Endothelial cell of umbilical vein (primary cell): ENCODE measurements around the gene CDC42EP3. TPM values are rescaled to one million over a fixed set of nuclear protein-coding genes. Genes with fewer than 3 reads are reported as not detected.
A peak's percentile ranks its signal among the peaks of the same experiment; 100 is the strongest.

Source experiments
- BruUV-seq: library from RNA; stranded (reverse); fragments of 400-500 nt; replicated peaks from 2 replicates; lab custom pipeline; 2021; lab: Mats Ljungman, UMichigan
- CTCF ChIA-PET: fragments of 300-600, 350-600 bp; sonication (Branson Sonifier 250); formaldehyde crosslinking; loops from one replicate; lab custom pipeline; 2021; ENCODE audit warnings: antibody characterized with exemption, inconsistent platforms; lab: Charles Lee
- POLR2A ChIA-PET: fragments of 300-600, 350-600 bp; sonication (Branson Sonifier 250); formaldehyde crosslinking; loops from one replicate; lab custom pipeline; 2021; ENCODE audit warnings: antibody characterized with exemption, inconsistent platforms; lab: Charles Lee
- DNase-seq: peaks from one replicate; pipeline ENCODE4 v3.0.0-alpha.2; 2011; ENCODE audit warnings: low read depth, low spot score
- FAIRE-seq: peaks from 2 replicates; lab custom pipeline; 2011; peaks lifted over from hg19 to GRCh38; lab: Jason Lieb, UNC
- H2AFZ ChIP-seq: 2 replicates; pipeline ENCODE4 v1.6.0; 2012; ENCODE audit warnings: low read depth, low read length, control low read depth, inconsistent platforms
- H3K27ac ChIP-seq: 2 replicates; pipeline ENCODE4 v1.5.1; 2011; ENCODE audit warnings: low read depth, mild to moderate bottlenecking, control low read depth, low read length, moderate library complexity; ENCODE audit not compliant: insufficient read depth
- H3K27me3 ChIP-seq, 2 experiments: 2 replicates each; pipeline versions ENCODE4 v1.6.0 to v1.6.1; 2011; ENCODE audit warnings: low read length in 2 of 2, mixed read lengths in 1 of 2; ENCODE audit not compliant: control insufficient read depth in 2 of 2, insufficient read depth in 2 of 2
- H3K36me3 ChIP-seq, 2 experiments: 2 replicates in 1 of 2; 3 replicates in 1 of 2; pipeline ENCODE4 v1.5.1; 2011; ENCODE audit warnings: low read length in 2 of 2, mild to moderate bottlenecking in 1 of 2, moderate library complexity in 1 of 2; ENCODE audit not compliant: control insufficient read depth in 2 of 2, insufficient read depth in 2 of 2; ENCODE audit errors: extremely low read depth in 1 of 2
- H3K4me1 ChIP-seq: 3 replicates; pipeline ENCODE4 v1.5.1; 2011; ENCODE audit warnings: mild to moderate bottlenecking, low read length; ENCODE audit not compliant: control insufficient read depth, insufficient read depth; ENCODE audit errors: extremely low read depth
- H3K4me2 ChIP-seq: 2 replicates; pipeline ENCODE4 v1.6.1; 2011; ENCODE audit warnings: low read length, control low read depth, mixed read lengths; ENCODE audit not compliant: insufficient read depth
- H3K4me3 ChIP-seq, 3 experiments: fragments of 200-600 bp in 1 of 3; sonication (generic), shearing (Covaris generic) in 1 of 3; replicated peaks in 1 of 3; 2 replicates each; pipeline ENCODE4 v1.5.1; 2011 to 2016; ENCODE audit warnings: control low read depth in 3 of 3, low read length in 3 of 3, mild to moderate bottlenecking in 2 of 3, inconsistent platforms in 1 of 3, low read depth in 1 of 3, moderate library complexity in 1 of 3; ENCODE audit not compliant: insufficient read depth in 1 of 3
- H3K79me2 ChIP-seq: 2 replicates; pipeline ENCODE4 v1.6.0; 2012; ENCODE audit warnings: low read length, inconsistent platforms; ENCODE audit not compliant: control insufficient read depth, insufficient read depth
- H3K9ac ChIP-seq: replicated peaks from 2 replicates; pipeline ENCODE3; 2011; ENCODE audit warnings: low read length, control low read depth; ENCODE audit not compliant: insufficient read depth; ENCODE audit errors: extremely low read depth
- H3K9me1 ChIP-seq: replicated peaks from 3 replicates; pipeline ENCODE4 v1.6.0; 2011; ENCODE audit warnings: mild to moderate bottlenecking, low read length; ENCODE audit not compliant: control insufficient read depth, insufficient read depth; ENCODE audit errors: extremely low read depth
- H3K9me3 ChIP-seq: replicated peaks from 2 replicates; pipeline ENCODE4 v1.5.1; 2012; ENCODE audit warnings: low read length, inconsistent platforms; ENCODE audit not compliant: control insufficient read depth, insufficient read depth
- H4K20me1 ChIP-seq: replicated peaks from 2 replicates; pipeline ENCODE3; 2011; ENCODE audit warnings: mild to moderate bottlenecking, low read length; ENCODE audit not compliant: control insufficient read depth, insufficient read depth; ENCODE audit errors: extremely low read depth
- CTCF ChIP-seq, 2 donors: IDR thresholded peaks; 1 replicate in 1 of 2; 2 replicates in 1 of 2; pipeline ENCODE4 v1.5.1; 2011; ENCODE audit warnings: low read length in 2 of 2, mild to moderate bottlenecking in 2 of 2, moderate library complexity in 2 of 2, control low read depth in 1 of 2, inconsistent platforms in 1 of 2, low read depth in 1 of 2; ENCODE audit not compliant: insufficient read depth in 1 of 2; ENCODE audit errors: extremely low read depth in 1 of 2
- FOS ChIP-seq: IDR thresholded peaks from 2 replicates; pipeline ENCODE4 v1.6.1; 2011; ENCODE audit warnings: mild to moderate bottlenecking, low read length, moderate library complexity, borderline replicate concordance; ENCODE audit not compliant: insufficient read depth
- JUN ChIP-seq: IDR thresholded peaks from 2 replicates; pipeline ENCODE4 v1.6.1; 2011; ENCODE audit warnings: borderline replicate concordance, low read depth; ENCODE audit not compliant: insufficient read length, insufficient read depth
- MYC ChIP-seq: IDR thresholded peaks from one replicate; pipeline ENCODE4 v1.6.1; 2011; ENCODE audit warnings: mild to moderate bottlenecking, low read depth, low read length
- POLR2A ChIP-seq: IDR thresholded peaks from 2 replicates; pipeline ENCODE4 v1.6.1; 2012; ENCODE audit warnings: low read depth, mild to moderate bottlenecking, control low read depth, low read length
- POLR2AphosphoS5 ChIP-seq: IDR thresholded peaks from 2 replicates; pipeline ENCODE4 v1.6.1; 2012; ENCODE audit warnings: low read depth, mild to moderate bottlenecking, control low read depth, low read length, moderate library complexity; ENCODE audit not compliant: insufficient read depth
- dilution Hi-C: fragments of 300-500 bp; cut with MboI; formaldehyde crosslinking; loops from one replicate; pipeline ENCODE4 v1.15.0; 2019; ENCODE audit warnings: low sequenced_read_pairs; ENCODE audit not compliant: extremely low pct_ligation_motif_present
- intact Hi-C: fragments of 100-400 bp; cut with micrococcal nuclease; formaldehyde crosslinking; loops from one replicate; pipeline ENCODE4 v1.10.0; 2022
- polyA plus RNA-seq, 4 experiments: library from polyadenylated mRNA; depleted of rRNA in 3 of 4; stranded (reverse) in 3 of 4; unstranded in 1 of 4; fragments of >200 nt; gene quantifications; 2 replicates each; pipeline versions ENCODE4 v1.2.1 to v1.2.3, GENCODE V29; 2011 to 2012; ENCODE audit warnings: missing spikeins in 1 of 4
- total RNA-seq: library from RNA; stranded (reverse); gene quantifications from 2 replicates; pipeline ENCODE4 v1.2.3, GENCODE V29; 2021
- TF ChIP-seq, protein P1 (sequence below): IDR thresholded peaks from 2 replicates; pipeline ENCODE4 v1.6.1; 2011; ENCODE audit not compliant: insufficient read depth, insufficient read length

Gene CDC42EP3
- total and polyA plus RNA-seq, 2 donors (not counting 3 experiments of a cell fraction or from before 2014, with no cell fraction given), result 14.6 to 54.7 TPM

DNA sequence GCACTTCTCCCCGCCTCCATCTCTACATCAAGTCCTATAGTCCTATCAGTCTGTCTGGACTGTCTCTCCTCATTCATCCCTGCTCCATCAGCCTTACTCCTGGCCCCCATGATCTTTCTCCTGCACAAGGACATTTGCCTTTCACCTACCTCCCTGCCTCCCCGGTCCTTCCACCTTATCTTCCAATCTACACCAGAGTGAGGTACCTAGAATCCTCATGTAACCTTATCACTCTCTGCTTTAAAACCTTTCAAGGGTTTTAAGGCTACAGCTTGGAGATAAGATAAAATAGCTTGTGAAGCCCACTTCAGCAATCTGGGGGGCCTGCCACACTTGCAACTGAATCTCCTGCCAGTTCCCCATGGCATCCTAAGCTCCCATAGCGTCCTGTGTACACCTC, 12.8 kb downstream of the CDC42EP3 start:
- Histone ChIP-seq H3K27me3 (no peaks in the 10 kb centered on the region), H3K27ac (peak overlapping the region; percentile 97), H4K20me1 (no peaks in the 10 kb centered on the region), H3K9me3 (no peaks in the 10 kb centered on the region), H3K9me1 (no peaks in the 10 kb centered on the region), H3K4me2 (no peak overlapping the region), H3K9ac (no peak overlapping the region), H3K79me2 (peaks cover 91% of the 10 kb centered on the region), H3K4me1 (peaks cover 67% of the 10 kb centered on the region), H2AFZ (no peak overlapping the region), H3K4me3 (no peak overlapping the region), H3K36me3 (no peaks in the 10 kb centered on the region)
- no peak for TF ChIP-seq JUN
- TF ChIP-seq POLR2AphosphoS5, result no peak
- TF ChIP-seq, protein P1, sequence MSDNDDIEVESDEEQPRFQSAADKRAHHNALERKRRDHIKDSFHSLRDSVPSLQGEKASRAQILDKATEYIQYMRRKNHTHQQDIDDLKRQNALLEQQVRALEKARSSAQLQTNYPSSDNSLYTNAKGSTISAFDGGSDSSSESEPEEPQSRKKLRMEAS, result no peak
- POLR2A ChIA-PET, result no interaction called here
- dilution Hi-C loops (no loop called here), intact Hi-C loops (loop anchor here (10.0 kb wide), 1 partner anchor 334 kb away; the partner anchor contains the start of gene PRKD3)
- no TSS peak for BruUV-seq
- no peak for FAIRE-seq
- CTCF ChIA-PET, result interaction anchor here (1.1 to 2.5 kb wide), 4 partner anchors 10 to 244 kb away, joined by 3 to 12 read pairs (median 5); no protein-coding TSS in a partner anchor
- no peak for DNase-seq

DNA sequence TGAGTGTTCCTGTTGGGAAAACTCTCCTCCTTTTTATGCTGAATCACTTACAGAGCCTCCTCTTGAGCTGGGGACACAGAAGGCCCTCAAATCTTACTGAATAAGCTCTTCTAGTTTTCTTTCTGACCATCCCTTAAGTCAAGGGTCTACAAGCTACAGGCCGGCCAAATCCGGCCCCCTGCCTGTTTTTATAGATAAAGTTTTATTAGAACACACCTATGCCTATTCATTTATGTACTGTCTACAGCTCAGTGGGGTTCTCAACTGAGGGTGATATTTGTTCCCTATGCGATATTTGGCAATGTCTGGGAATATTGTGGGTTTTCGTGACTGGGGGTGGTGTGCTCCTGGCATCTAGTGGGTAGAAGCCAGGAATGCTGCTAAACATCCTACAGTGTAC, 14.0 kb downstream of the CDC42EP3 start:
- dilution Hi-C loops, result no loop called here
- no peaks in the 10 kb centered on the region for H3K27me3 ChIP-seq
- no peak overlapping the region for H3K4me3 ChIP-seq
- H3K9ac ChIP-seq, result peak overlapping the region; percentile 66
- no peak for TF ChIP-seq JUN
- TF ChIP-seq CTCF (IDR thresholded peaks at IDR 0.05; ENCODE audit: extremely low read depth in 1 of 2, insufficient read depth in 1 of 2, low read depth in 1 of 2, low read length in 2 of 2), result no peak
- no peak for TF ChIP-seq MYC
- no peak for TF ChIP-seq POLR2AphosphoS5
- no peak for TF ChIP-seq FOS
- no peak for TF ChIP-seq POLR2A
- peaks cover 79% of the 10 kb centered on the region for H3K4me1 ChIP-seq
- TSS peak; percentile 52 for BruUV-seq
- peaks cover 91% of the 10 kb centered on the region for H3K79me2 ChIP-seq
- H3K9me3 ChIP-seq, result no peaks in the 10 kb centered on the region
- H4K20me1 ChIP-seq, result no peaks in the 10 kb centered on the region
- peak overlapping the region; percentile 36 for H3K4me2 ChIP-seq
- peak overlapping the region; percentile 97 for H3K27ac ChIP-seq
- DNase-seq, result no peak
- ChIA-PET POLR2A (interaction anchor here (0.6 to 1.1 kb wide), 3 partner anchors 9 to 109 kb away, joined by 3 to 6 read pairs (median 5); no protein-coding TSS in a partner anchor), CTCF (interaction anchor here (0.7 to 2.5 kb wide), 15 partner anchors 9 to 243 kb away, joined by 3 to 20 read pairs (median 5); partner anchors contain the start of gene CDC42EP3)
- H3K36me3 ChIP-seq, result no peaks in the 10 kb centered on the region
- H3K9me1 ChIP-seq, result no peaks in the 10 kb centered on the region
- FAIRE-seq, result no peak
- intact Hi-C loops, result loop anchor here (1.0 to 10.0 kb wide), 7 partner anchors 9 to 333 kb away; partner anchors contain the start of gene PRKD3
- H2AFZ ChIP-seq, result no peak overlapping the region
